ENCODE measurements around the gene CYRIA. TPM values are rescaled to one million over a fixed set of nuclear protein-coding genes. Genes with fewer than 3 reads are reported as not detected.

The CYRIA gene
- polyA plus RNA-seq, 1 of the 3 experiments (the other 2 are of a cell fraction), result 0.13 TPM

GRCh38 chr2:16685340-16685715 is 19.7 kb upstream of the CYRIA start:
- Histone ChIP-seq H3K79me2 (ENCODE audit: insufficient read depth) (no peaks in the 10 kb centered on the region), H3F3A (replicated peaks; ENCODE audit: insufficient read depth) (no peaks in the 10 kb centered on the region)
- CTCF ChIA-PET, result no interaction called here

GRCh38 chr2:16684676-16685339 is 19.2 kb upstream of the CYRIA start:
- H3K79me2 ChIP-seq (ENCODE audit: insufficient read depth), result no peaks in the 10 kb centered on the region
- H3K27ac ChIP-seq (ENCODE audit: low read depth in 2 of 2, low read length in 1 of 2), result no peak overlapping the region
- DNase-seq, result no peak
- H3K4me3 ChIP-seq (ENCODE audit: low read depth in 2 of 2, low read length in 1 of 2), result no peak overlapping the region
- H3K4me1 ChIP-seq (ENCODE audit: control insufficient read depth in 1 of 2, insufficient read depth in 2 of 2, low read depth in 1 of 2, low read length in 1 of 2), result peaks cover 0 to 15% of the 10 kb centered on the region in 2 experiments; a peak in 2 of 4 replicates
- no peak overlapping the region for H3K9ac ChIP-seq
- no peaks in the 10 kb centered on the region for H4K20me1 ChIP-seq (ENCODE audit: insufficient read depth)
- no peaks in the 10 kb centered on the region for H3F3A ChIP-seq (replicated peaks; ENCODE audit: insufficient read depth)
- H3K9me2 ChIP-seq, result no peaks in the 10 kb centered on the region
- no peaks in the 10 kb centered on the region for H3K9me3 ChIP-seq
- H3K27me3 ChIP-seq (ENCODE audit: insufficient read depth), result no peaks in the 10 kb centered on the region
- H2AFZ ChIP-seq (ENCODE audit: low read depth), result no peak overlapping the region
- ChIA-PET CTCF (no interaction called here), POLR2A (no interaction called here)
- H3K36me3 ChIP-seq (replicated peaks in 1 of 2; ENCODE audit: control insufficient read depth in 1 of 2, insufficient read depth in 2 of 2, low read length in 1 of 2), result no peaks in the 10 kb centered on the region
- H3K4me2 ChIP-seq, result no peak overlapping the region
- 28% methylated on average over 7 of the region's 7 CpGs for WGBS (ENCODE audit: low lambda C conversion rate)
- no peak for TF ChIP-seq RAD21 (IDR thresholded peaks at IDR 0.05; ENCODE audit: low read length)
- no peak for TF ChIP-seq NFIC (IDR thresholded peaks at IDR 0.05; ENCODE audit: borderline replicate concordance)
- TF ChIP-seq SMC3 (IDR thresholded peaks at IDR 0.05; ENCODE audit: low read depth, low read length), result no peak
- no peak for TF ChIP-seq TCF12 (IDR thresholded peaks at IDR 0.05)
- TF ChIP-seq, protein P1, sequence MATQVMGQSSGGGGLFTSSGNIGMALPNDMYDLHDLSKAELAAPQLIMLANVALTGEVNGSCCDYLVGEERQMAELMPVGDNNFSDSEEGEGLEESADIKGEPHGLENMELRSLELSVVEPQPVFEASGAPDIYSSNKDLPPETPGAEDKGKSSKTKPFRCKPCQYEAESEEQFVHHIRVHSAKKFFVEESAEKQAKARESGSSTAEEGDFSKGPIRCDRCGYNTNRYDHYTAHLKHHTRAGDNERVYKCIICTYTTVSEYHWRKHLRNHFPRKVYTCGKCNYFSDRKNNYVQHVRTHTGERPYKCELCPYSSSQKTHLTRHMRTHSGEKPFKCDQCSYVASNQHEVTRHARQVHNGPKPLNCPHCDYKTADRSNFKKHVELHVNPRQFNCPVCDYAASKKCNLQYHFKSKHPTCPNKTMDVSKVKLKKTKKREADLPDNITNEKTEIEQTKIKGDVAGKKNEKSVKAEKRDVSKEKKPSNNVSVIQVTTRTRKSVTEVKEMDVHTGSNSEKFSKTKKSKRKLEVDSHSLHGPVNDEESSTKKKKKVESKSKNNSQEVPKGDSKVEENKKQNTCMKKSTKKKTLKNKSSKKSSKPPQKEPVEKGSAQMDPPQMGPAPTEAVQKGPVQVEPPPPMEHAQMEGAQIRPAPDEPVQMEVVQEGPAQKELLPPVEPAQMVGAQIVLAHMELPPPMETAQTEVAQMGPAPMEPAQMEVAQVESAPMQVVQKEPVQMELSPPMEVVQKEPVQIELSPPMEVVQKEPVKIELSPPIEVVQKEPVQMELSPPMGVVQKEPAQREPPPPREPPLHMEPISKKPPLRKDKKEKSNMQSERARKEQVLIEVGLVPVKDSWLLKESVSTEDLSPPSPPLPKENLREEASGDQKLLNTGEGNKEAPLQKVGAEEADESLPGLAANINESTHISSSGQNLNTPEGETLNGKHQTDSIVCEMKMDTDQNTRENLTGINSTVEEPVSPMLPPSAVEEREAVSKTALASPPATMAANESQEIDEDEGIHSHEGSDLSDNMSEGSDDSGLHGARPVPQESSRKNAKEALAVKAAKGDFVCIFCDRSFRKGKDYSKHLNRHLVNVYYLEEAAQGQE (IDR thresholded peaks at IDR 0.05; ENCODE audit: low read depth, low read length), result no peak
- TF ChIP-seq, protein P2, sequence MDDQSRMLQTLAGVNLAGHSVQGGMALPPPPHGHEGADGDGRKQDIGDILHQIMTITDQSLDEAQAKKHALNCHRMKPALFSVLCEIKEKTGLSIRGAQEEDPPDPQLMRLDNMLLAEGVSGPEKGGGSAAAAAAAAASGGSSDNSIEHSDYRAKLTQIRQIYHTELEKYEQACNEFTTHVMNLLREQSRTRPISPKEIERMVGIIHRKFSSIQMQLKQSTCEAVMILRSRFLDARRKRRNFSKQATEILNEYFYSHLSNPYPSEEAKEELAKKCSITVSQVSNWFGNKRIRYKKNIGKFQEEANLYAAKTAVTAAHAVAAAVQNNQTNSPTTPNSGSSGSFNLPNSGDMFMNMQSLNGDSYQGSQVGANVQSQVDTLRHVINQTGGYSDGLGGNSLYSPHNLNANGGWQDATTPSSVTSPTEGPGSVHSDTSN (IDR thresholded peaks at IDR 0.05), result no peak
- TF ChIP-seq NRF1 (IDR thresholded peaks at IDR 0.05; ENCODE audit: low read depth, low read length), result no peak
- TF ChIP-seq FOXM1 (IDR thresholded peaks at IDR 0.05; ENCODE audit: low read depth), result no peak
- TF ChIP-seq SIN3A (IDR thresholded peaks at IDR 0.05; ENCODE audit: borderline replicate concordance, low read depth, low read length), result no peak
- TF ChIP-seq EZH2phosphoT487 (IDR thresholded peaks at IDR 0.05; ENCODE audit: borderline replicate concordance, low read depth), result no peak
- TF ChIP-seq FOXJ3 (CRISPR knock-in tag; IDR thresholded peaks at IDR 0.05), result no peak
- TF ChIP-seq MEF2A (IDR thresholded peaks at IDR 0.05; ENCODE audit: borderline replicate concordance, low read depth), result no peak
- no peak for TF ChIP-seq MXI1 (IDR thresholded peaks at IDR 0.05; ENCODE audit: low read depth, low read length)
- TF ChIP-seq GABPA (IDR thresholded peaks at IDR 0.05; ENCODE audit: low read depth), result no peak

More at GRCh38 chr2:16685340-16685715, 19.7 kb upstream of the CYRIA start:
- Histone ChIP-seq H3K4me1 (ENCODE audit: control insufficient read depth in 1 of 2, insufficient read depth in 2 of 2, low read depth in 1 of 2, low read length in 1 of 2) (peaks cover 0 to 15% of the 10 kb centered on the region in 2 experiments; a peak in 2 of 4 replicates), H3K27ac (ENCODE audit: low read depth in 2 of 2, low read length in 1 of 2) (no peak overlapping the region), H3K36me3 (replicated peaks in 1 of 2; ENCODE audit: control insufficient read depth in 1 of 2, insufficient read depth in 2 of 2, low read length in 1 of 2) (no peaks in the 10 kb centered on the region), H4K20me1 (ENCODE audit: insufficient read depth) (no peaks in the 10 kb centered on the region), H3K9me3 (no peaks in the 10 kb centered on the region), H2AFZ (ENCODE audit: low read depth) (no peak overlapping the region), H3K27me3 (ENCODE audit: insufficient read depth) (no peaks in the 10 kb centered on the region), H3K9ac (no peak overlapping the region), H3K9me2 (no peaks in the 10 kb centered on the region), H3K4me3 (ENCODE audit: low read depth in 2 of 2, low read length in 1 of 2) (no peak overlapping the region), H3K4me2 (no peak overlapping the region)
- TF ChIP-seq CHD2 (IDR thresholded peaks at IDR 0.05; ENCODE audit: low read length, partially characterized antibody) (no peak), ZBTB33 (IDR thresholded peaks at IDR 0.05; ENCODE audit: borderline replicate concordance, low read depth) (no peak), RCOR1 (IDR thresholded peaks at IDR 0.05; ENCODE audit: low read length) (no peak), TAF1 (IDR thresholded peaks at IDR 0.05; ENCODE audit: borderline replicate concordance, low read depth, low read length) (no peak), ELF1 (IDR thresholded peaks at IDR 0.05) (no peak), POLR2AphosphoS5 (IDR thresholded peaks at IDR 0.05; ENCODE audit: low read depth, low read length) (no peak), RAD21 (IDR thresholded peaks at IDR 0.05; ENCODE audit: low read length) (no peak), NFIC (IDR thresholded peaks at IDR 0.05; ENCODE audit: borderline replicate concordance) (no peak)
- TF ChIP-seq, protein P3, sequence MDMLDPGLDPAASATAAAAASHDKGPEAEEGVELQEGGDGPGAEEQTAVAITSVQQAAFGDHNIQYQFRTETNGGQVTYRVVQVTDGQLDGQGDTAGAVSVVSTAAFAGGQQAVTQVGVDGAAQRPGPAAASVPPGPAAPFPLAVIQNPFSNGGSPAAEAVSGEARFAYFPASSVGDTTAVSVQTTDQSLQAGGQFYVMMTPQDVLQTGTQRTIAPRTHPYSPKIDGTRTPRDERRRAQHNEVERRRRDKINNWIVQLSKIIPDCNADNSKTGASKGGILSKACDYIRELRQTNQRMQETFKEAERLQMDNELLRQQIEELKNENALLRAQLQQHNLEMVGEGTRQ (IDR thresholded peaks at IDR 0.05; ENCODE audit: borderline replicate concordance, low read depth, low read length), result no peak
- DNase-seq, result no peak
- POLR2A ChIA-PET, result no interaction called here
